Nephron progenitor cell (in vitro differentiated cells): ENCODE measurements around the gene TSEN2.
A peak's percentile ranks its signal among the peaks of the same experiment; 100 is the strongest.

ENCODE experiments used
- DNase-seq: peaks from one replicate; pipeline ENCODE4 v3.0.0; 2021
- H3K27ac Mint-ChIP-seq: 2 replicates; pipeline ENCODE4 v1.8.0; 2021; ENCODE audit warnings: mild to moderate bottlenecking, moderate library complexity, mixed read lengths
- H3K27me3 Mint-ChIP-seq: 2 replicates; pipeline ENCODE4 v1.8.0; 2021; ENCODE audit warnings: mild to moderate bottlenecking, low read depth, mixed read lengths; ENCODE audit not compliant: poor library complexity
- H3K36me3 Mint-ChIP-seq: 2 replicates; pipeline ENCODE4 v1.8.0; 2021; ENCODE audit warnings: low read depth, mixed read lengths
- H3K4me1 Mint-ChIP-seq: 2 replicates; pipeline ENCODE4 v1.8.0; 2021; ENCODE audit warnings: mixed read lengths
- H3K4me3 Mint-ChIP-seq: 2 replicates; pipeline ENCODE4 v1.8.0; 2021; ENCODE audit warnings: mild to moderate bottlenecking, moderate library complexity, mixed read lengths
- H3K9me3 Mint-ChIP-seq: 2 replicates; pipeline ENCODE4 v1.8.0; 2021; ENCODE audit warnings: mild to moderate bottlenecking, moderate library complexity, mixed read lengths
- TF ChIP-seq, protein P1 (sequence below): fragments of 200-600 bp; sonication (generic); IDR thresholded peaks from 2 replicates; pipeline ENCODE4 v1.5.0; 2021; ENCODE audit warnings: antibody characterized with exemption

TSEN2 gene

GRCh38 chr3:12484983-12485327 lies 675 bp downstream of the TSEN2 start:
- H3K36me3 Mint-ChIP-seq, result peaks cover 5% of the 10 kb centered on the region
- peaks cover 7% of the 10 kb centered on the region for H3K27me3 Mint-ChIP-seq
- DNase-seq, result no peak
- H3K4me3 Mint-ChIP-seq, result peak overlapping the region; percentile 93
- H3K27ac Mint-ChIP-seq, result no peak overlapping the region
- no peaks in the 10 kb centered on the region for H3K9me3 Mint-ChIP-seq
- peaks cover 64% of the 10 kb centered on the region for H3K4me1 Mint-ChIP-seq
- TF ChIP-seq, protein P1, sequence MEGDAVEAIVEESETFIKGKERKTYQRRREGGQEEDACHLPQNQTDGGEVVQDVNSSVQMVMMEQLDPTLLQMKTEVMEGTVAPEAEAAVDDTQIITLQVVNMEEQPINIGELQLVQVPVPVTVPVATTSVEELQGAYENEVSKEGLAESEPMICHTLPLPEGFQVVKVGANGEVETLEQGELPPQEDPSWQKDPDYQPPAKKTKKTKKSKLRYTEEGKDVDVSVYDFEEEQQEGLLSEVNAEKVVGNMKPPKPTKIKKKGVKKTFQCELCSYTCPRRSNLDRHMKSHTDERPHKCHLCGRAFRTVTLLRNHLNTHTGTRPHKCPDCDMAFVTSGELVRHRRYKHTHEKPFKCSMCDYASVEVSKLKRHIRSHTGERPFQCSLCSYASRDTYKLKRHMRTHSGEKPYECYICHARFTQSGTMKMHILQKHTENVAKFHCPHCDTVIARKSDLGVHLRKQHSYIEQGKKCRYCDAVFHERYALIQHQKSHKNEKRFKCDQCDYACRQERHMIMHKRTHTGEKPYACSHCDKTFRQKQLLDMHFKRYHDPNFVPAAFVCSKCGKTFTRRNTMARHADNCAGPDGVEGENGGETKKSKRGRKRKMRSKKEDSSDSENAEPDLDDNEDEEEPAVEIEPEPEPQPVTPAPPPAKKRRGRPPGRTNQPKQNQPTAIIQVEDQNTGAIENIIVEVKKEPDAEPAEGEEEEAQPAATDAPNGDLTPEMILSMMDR, result no peak

DNA sequence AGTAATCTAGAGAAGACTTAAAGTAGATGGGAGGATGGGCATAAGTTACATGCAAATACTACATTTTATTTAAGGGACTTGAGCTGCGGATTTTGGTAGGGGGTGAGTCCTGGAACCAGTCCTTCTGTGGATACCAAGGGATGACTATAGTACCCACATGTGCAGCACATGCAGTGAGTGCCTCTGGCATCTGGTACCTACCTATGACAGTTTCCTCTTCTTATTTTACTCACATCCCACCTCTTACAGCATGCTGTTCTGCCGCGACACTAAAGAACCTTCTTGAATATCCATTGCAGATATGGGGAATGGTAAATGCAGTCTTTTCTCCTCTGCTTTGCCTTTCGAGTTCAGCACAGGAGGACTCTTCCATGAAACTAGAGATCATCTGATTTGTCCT lies 1.7 kb downstream of the TSEN2 start:
- peaks cover 7% of the 10 kb centered on the region for H3K27me3 Mint-ChIP-seq
- H3K4me3 Mint-ChIP-seq, result peak overlapping the region; percentile 93
- H3K27ac Mint-ChIP-seq, result no peak overlapping the region
- TF ChIP-seq, protein P1, result no peak
- no peak for DNase-seq
- H3K4me1 Mint-ChIP-seq, result peaks cover 64% of the 10 kb centered on the region
- H3K9me3 Mint-ChIP-seq, result no peaks in the 10 kb centered on the region
- H3K36me3 Mint-ChIP-seq, result peaks cover 14% of the 10 kb centered on the region

GRCh38 chr3:12486916-12487315 lies 2.6 kb downstream of the TSEN2 start:
- peaks cover 21% of the 10 kb centered on the region for H3K36me3 Mint-ChIP-seq
- TF ChIP-seq, protein P1, result no peak
- peaks cover 64% of the 10 kb centered on the region for H3K4me1 Mint-ChIP-seq
- DNase-seq, result no peak
- no peak overlapping the region for H3K27ac Mint-ChIP-seq
- H3K4me3 Mint-ChIP-seq, result peak overlapping the region; percentile 58
- no peaks in the 10 kb centered on the region for H3K9me3 Mint-ChIP-seq
- peaks cover 7% of the 10 kb centered on the region for H3K27me3 Mint-ChIP-seq

DNA sequence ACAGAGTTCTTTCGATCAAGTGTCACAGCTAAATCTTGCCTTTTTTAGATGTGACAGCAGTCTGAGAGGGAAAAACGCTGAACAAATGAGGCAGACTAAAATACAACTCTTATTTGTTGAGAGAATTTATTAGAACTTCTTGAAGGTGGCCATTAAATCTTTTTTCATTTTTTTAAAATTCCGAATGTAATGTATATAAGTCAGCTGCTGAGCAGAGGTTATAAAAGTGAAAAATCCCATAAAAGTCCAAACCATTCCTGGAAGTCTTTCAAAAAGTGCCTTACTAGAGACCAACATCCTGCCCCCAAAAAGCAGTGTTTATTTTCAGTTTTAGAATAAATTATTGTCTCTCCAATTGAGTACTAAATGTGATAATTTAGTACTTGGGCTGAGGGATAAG lies 3.1 kb downstream of the TSEN2 start:
- Mint-ChIP-seq H3K27me3 (peaks cover 7% of the 10 kb centered on the region), H3K4me1 (peaks cover 64% of the 10 kb centered on the region), H3K9me3 (no peaks in the 10 kb centered on the region), H3K36me3 (peaks cover 21% of the 10 kb centered on the region), H3K4me3 (no peak overlapping the region), H3K27ac (no peak overlapping the region)
- TF ChIP-seq, protein P1, result no peak
- no peak for DNase-seq

- H3K9me3 Mint-ChIP-seq, result no peaks in the 10 kb centered on the region
- H3K27ac Mint-ChIP-seq, result no peak overlapping the region
- peaks cover 21% of the 10 kb centered on the region for H3K36me3 Mint-ChIP-seq
- peaks cover 64% of the 10 kb centered on the region for H3K4me1 Mint-ChIP-seq
- peaks cover 7% of the 10 kb centered on the region for H3K27me3 Mint-ChIP-seq
- no peak overlapping the region for H3K4me3 Mint-ChIP-seq
- DNase-seq, result no peak
- TF ChIP-seq, protein P1, result no peak
These were observed 3.5 kb downstream of the TSEN2 start for GRCh38 chr3:12487786-12488185.

DNA sequence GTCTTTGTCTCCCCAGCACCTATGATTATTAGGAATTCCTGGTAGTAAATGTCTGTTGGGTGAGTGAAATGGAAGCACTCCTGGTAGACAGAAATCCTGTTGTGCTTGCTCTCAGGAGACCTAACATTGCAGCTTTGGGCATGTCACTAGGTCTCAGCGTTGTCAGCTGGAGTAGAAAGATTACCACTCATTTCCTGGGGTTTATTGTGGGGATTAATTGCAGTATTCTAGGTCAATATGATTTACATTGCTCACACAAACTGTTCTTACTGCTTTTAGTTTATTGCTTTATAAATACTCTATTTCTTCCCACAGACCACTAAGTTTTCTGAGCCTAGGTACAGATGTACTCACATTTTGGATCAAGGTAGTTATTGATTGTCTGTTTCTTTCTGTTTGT lies 5.1 kb downstream of the TSEN2 start:
- Mint-ChIP-seq H3K4me1 (peaks cover 51% of the 10 kb centered on the region), H3K4me3 (no peak overlapping the region), H3K9me3 (no peaks in the 10 kb centered on the region), H3K27ac (peak overlapping the region; percentile 35), H3K36me3 (peaks cover 34% of the 10 kb centered on the region), H3K27me3 (no peaks in the 10 kb centered on the region)
- TF ChIP-seq, protein P1, result no peak
- no peak for DNase-seq
